ENCODE data around the gene HEXD. TPM values are rescaled to one million over a fixed set of nuclear protein-coding genes. Genes with fewer than 3 reads are reported as not detected.

Gene HEXD
- total RNA-seq, result 100 to 1,000 TPM in 2 of 6 donors, 10 to 100 TPM in 4; 33.7 to 250 (median 43.4) TPM

DNA sequence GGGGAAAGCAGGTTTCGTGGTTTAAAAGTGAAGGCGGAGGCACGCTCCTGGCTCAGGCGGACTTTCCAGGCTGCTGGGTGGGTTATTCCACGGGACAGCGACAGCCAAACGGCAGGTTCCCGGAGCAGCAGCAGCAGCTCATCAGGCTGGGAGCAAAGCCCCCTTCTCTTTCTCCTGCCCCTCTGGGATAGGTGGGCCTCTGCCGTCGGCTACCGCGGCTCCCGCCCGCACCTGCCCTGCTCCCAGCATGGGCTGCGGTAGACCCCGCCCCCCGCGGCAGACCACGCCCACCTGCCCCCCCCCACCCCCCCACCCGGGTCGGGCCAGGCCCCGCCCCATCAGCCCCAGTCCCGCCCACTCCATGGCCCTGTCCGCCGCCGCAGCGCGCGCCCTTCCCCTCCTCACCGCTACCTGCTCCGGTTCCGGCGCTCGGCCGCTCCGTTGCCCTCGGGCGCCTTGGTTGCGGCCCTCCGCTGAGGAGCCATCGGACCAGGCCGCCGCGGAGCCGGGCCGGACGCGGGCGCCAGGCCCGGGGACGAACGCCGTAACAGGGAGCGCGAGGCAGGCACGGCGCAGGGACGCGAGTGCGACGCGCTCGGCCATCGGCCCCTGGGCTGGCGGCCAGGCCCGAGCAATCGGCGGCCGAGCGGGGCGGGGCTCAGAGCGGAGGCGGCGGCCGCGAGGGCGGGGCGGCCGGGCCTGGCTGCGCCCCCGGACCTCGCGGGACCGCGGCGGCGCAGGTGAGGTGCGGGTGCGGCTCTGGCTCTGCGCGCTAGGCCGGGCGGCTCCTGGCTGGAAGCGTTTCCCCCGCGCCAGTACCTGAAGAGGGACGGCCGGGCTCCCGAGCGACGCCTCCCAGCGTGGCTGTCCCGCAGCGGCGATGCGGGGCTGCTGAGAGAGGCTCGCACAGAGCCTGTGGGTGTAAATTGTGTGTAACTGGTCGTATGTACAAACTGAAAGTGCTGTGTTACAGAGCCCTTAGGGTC lies at the start of gene HEXD, which contains the start of gene OGFOD3:
HEXD (plus strand) TSS at position 347 of the 986 bp plus-strand sequence. CDS start 1,453 bp downstream, outside the sequence.
OGFOD3 (minus strand) TSS at position 586 of the 986 bp plus-strand sequence; CDS start at position 485, 101 bp downstream.
- Histone ChIP-seq H3K4me3 (peak within 1 kb of the TSS; percentile 64 to 93 (median 88)), H3K4me1 (peaks cover 19 to 26% (median 23%) of the 10 kb centered on the region in 4 donors), H3K27me3 (no peaks in the 10 kb centered on the region), H3K36me3 (peaks cover 0 to 19% (median 0%) of the 10 kb centered on the region in 4 donors), H3K9me3 (no peaks in the 10 kb centered on the region), H3K27ac (peak within 1 kb of the TSS; percentile 84 to 94 (median 88))
- DNase-seq, result peak; percentile 86 to 97
- WGBS, 2 donors, result 2 to 4% methylated on average over 10 to 70 of the region's 108 CpGs
- ATAC-seq (ENCODE audit: low FRiP score in 2 of 2), result peak; percentile 92 to 97
- no peak for TF ChIP-seq EP300 (IDR thresholded peaks at IDR 0.05)
- TF ChIP-seq POLR2AphosphoS5 (IDR thresholded peaks at IDR 0.05), result peak; percentile 38 to 75
- peak in 2 of 4 donors; percentile 28 to 79 for TF ChIP-seq POLR2A (IDR thresholded peaks at IDR 0.05)
- TF ChIP-seq, protein P1, sequence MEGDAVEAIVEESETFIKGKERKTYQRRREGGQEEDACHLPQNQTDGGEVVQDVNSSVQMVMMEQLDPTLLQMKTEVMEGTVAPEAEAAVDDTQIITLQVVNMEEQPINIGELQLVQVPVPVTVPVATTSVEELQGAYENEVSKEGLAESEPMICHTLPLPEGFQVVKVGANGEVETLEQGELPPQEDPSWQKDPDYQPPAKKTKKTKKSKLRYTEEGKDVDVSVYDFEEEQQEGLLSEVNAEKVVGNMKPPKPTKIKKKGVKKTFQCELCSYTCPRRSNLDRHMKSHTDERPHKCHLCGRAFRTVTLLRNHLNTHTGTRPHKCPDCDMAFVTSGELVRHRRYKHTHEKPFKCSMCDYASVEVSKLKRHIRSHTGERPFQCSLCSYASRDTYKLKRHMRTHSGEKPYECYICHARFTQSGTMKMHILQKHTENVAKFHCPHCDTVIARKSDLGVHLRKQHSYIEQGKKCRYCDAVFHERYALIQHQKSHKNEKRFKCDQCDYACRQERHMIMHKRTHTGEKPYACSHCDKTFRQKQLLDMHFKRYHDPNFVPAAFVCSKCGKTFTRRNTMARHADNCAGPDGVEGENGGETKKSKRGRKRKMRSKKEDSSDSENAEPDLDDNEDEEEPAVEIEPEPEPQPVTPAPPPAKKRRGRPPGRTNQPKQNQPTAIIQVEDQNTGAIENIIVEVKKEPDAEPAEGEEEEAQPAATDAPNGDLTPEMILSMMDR (IDR thresholded peaks at IDR 0.05), result peak in 5 of 6 experiments; percentile 6 to 63 (median 54)

DNA sequence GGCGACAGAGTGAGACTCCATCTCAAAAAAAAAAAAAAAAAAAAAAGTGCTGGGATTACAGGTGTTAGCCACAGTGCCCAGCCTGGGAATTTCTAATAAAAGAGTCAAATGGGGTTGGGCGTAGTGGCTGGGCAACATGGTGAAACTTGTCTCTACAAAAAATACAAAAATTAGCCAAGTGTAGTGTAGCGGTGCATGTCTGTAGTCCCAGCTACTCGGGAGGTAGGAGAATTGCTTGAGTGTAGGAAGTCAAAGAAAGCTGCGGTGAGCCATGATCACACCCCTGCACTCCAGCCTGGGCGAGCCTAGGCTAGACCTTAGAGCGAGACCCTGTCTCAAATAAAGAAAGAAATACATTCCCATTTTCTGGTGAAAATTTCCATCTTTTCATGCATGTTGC lies 48.9 kb upstream of the HEXD start:
- H3K27me3 ChIP-seq, result peaks cover 0 to 32% (median 19%) of the 10 kb centered on the region in 4 donors
- ATAC-seq (ENCODE audit: low FRiP score in 2 of 2), result no peak

DNA sequence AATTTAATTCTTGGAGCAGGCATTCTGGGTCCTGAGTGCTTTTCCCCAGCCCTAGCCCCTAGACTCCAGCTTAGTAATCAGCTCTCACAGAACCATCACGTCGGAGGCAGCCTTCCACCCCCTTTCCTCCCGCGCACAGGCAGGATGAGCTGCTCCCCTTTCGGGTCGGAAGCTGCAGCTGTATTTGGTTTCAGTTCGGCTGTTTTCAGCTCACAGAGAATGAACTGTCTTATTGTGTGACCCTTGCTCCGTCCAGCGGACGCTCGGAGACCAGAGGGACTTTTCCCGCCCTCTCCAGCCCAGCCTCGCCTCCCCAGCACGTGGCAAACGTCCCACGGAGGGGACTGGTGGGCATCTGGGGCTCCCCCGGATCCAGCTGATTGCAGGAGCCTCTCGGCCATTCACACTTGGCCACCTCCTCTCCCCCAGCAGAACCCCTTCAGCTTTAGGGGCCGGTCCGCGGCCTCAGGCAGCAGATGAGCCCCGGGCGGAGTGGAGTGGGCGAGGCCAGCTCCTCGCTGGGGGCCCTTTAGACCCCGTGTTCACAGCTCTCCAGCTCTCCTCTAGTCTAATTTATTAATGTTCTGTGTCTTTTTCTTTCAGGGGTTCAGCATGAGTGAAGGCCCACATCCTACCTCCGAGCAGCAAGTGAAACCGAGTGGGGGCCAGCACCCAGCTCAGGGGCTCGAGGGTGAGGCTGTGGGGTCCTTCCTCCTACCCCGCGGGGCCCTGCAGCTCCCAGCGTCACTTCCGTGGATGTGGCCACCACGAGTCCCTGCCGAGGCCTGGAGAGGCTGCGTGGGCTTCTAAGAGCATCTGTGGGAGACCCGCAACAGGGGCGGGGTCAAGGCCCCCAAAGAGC lies 47.4 kb upstream of the HEXD start:
- peak overlapping the region; percentile 10 to 33 (median 24) for H3K4me3 ChIP-seq
- ATAC-seq (ENCODE audit: low FRiP score in 2 of 2), result peak in 1 of 2 donors; percentile 33
- TF ChIP-seq POLR2A (IDR thresholded peaks at IDR 0.05) (no peak), EP300 (IDR thresholded peaks at IDR 0.05) (no peak), POLR2AphosphoS5 (IDR thresholded peaks at IDR 0.05) (no peak)
- TF ChIP-seq, protein P1 (IDR thresholded peaks at IDR 0.05), result no peak
- H3K27ac ChIP-seq, result no peak overlapping the region
- 35 to 40% methylated on average over 26 to 38 of the region's 38 CpGs for WGBS, 2 donors
- peaks cover 0 to 47% (median 27%) of the 10 kb centered on the region in 4 donors for H3K27me3 ChIP-seq
- peaks cover 17 to 32% (median 22%) of the 10 kb centered on the region in 4 donors for H3K4me1 ChIP-seq
- peak in 1 of 2 donors; percentile 80 for DNase-seq
- no peaks in the 10 kb centered on the region for H3K9me3 ChIP-seq
- H3K36me3 ChIP-seq, result no peaks in the 10 kb centered on the region

More for the DNA sequence above, 48.9 kb upstream of the HEXD start:
- Histone ChIP-seq H3K4me3 (no peak overlapping the region), H3K4me1 (peaks cover 17 to 27% (median 22%) of the 10 kb centered on the region in 4 donors), H3K36me3 (no peaks in the 10 kb centered on the region), H3K9me3 (no peaks in the 10 kb centered on the region), H3K27ac (no peak overlapping the region)
- TF ChIP-seq EP300 (IDR thresholded peaks at IDR 0.05) (no peak), POLR2A (IDR thresholded peaks at IDR 0.05) (no peak), POLR2AphosphoS5 (IDR thresholded peaks at IDR 0.05) (no peak)
- TF ChIP-seq, protein P1 (IDR thresholded peaks at IDR 0.05), result no peak
- WGBS, 2 donors, result 86 to 92% methylated on average over 7 of the region's 7 CpGs
- DNase-seq, result no peak

Data from upper lobe of left lung (tissue), 6 donors.